Measurements from ENCODE around the gene SUSD4.
A peak's percentile ranks its signal among the peaks of the same experiment; 100 is the strongest.

Gene SUSD4

GRCh38 chr1:223355699-223356098, 8.3 kb downstream of the SUSD4 start:
- DNase-seq = no peak

GRCh38 chr1:223353939-223354338, 10.0 kb downstream of the SUSD4 start:
- no peak for DNase-seq

- DNase-seq = no peak
Measured at GRCh38 chr1:223352944-223353343, 11.0 kb downstream of the SUSD4 start.

DNA sequence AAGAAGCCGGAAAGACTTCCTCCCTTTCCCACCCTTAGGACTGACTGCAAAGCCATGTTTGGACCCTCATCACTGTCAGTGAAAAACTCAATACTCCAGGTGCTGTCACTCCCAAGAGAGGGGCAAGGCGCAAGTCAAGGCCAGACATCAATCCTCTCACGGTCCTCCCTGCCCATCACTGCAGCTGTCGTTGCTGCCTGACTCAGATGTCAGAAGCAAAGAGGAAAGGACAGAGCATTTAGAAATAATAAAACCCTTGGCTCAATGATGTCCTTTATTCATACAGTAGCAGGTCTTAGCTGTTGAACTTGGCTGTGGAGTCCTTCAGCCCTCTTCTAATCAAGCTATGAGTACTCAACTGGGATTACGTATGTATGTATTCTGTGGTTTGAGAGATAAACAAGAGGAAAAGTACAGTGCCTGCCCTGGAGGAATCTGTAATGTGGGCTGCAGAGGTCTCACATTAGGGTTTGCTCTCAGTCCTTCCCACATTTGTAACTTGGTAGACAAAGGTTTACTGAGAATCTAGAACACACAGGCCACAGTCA, 13.5 kb downstream of the SUSD4 start:
- DNase-seq = no peak

- no peak for DNase-seq
Measured at GRCh38 chr1:223349241-223349640, 14.7 kb downstream of the SUSD4 start.

DNA sequence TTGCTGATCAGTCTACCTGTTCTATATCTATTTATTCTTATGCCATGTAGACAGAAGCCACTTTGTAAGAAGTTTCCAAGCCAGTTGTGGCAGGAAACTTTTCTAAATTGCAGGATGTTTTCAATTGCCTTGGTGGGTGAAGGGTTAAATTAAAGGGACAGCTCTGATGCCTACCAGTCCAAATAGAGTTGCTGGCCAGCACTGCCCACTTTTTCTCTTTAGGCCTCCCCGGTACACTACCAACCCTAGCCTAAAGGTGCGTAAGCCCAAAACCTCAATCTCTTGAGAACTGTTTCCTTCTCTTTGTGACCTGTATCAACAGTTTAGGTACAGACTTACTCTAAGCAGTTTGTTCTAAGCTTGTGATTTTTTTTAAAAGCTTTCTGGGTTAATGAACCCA, 15.5 kb downstream of the SUSD4 start:
- DNase-seq = no peak

DNA sequence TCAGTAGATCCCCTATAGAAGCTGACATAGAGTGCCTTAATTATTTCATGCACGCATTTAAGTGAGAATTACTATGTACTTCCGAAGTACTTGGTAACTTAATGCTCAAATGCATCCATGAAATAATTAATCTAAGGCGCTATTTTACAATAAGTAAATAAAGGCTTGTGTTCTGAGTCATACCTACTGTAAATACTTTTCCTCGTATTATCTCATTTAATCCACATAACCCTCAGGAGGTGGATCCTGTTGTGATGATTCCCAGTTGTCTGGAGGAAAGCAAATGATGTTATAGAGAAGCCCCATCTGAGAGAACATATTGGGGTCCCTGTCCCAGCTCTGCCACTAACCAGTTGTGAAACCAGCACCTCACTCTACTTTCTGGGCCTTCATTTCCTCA, 16.4 kb downstream of the SUSD4 start:
- DNase-seq = no peak

DNA sequence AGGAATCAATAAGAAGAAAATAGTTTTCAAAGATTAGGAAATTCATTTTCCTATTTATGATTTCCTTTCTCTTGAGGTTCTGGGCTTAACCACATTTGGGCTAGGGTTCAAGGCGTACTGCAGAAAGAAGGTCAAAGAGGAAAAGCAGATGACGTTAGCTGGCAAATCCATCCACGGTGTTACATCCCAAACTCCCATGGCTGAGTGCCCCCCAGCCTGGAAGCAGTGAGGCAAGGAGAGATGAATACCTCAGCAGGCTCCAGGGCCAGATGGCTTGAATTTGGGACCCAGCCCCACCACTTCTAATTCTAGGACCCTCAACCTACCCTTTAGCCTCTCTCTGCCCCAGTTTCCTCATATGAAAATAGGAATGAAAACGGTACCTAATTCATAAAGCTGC, 17.7 kb downstream of the SUSD4 start:
- DNase-seq = no peak

- DNase-seq = no peak
Measured at GRCh38 chr1:223345720-223346119, 18.3 kb downstream of the SUSD4 start.

DNA sequence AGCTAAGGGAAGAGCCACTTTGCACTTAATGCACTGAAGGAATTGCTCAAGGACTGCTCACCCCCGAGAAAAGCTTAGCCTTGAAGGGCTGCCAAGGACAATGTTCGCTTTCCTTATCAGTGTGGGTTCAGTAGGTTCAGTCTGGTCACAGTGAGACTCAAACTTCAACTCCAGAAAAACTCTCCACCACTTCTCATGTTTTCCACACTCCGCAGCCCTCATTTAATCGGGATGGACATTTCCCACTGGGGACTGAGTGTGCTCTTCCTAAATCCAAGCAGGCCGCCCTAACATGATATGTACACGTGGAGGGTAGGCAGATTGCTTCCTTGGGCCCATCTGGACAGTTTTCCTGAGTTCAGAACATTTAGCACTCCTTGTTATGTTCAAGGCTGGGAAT, 19.5 kb downstream of the SUSD4 start:
- no peak for DNase-seq

- no peak for DNase-seq
Measured at GRCh38 chr1:223343692-223344091, 20.3 kb downstream of the SUSD4 start.

DNA sequence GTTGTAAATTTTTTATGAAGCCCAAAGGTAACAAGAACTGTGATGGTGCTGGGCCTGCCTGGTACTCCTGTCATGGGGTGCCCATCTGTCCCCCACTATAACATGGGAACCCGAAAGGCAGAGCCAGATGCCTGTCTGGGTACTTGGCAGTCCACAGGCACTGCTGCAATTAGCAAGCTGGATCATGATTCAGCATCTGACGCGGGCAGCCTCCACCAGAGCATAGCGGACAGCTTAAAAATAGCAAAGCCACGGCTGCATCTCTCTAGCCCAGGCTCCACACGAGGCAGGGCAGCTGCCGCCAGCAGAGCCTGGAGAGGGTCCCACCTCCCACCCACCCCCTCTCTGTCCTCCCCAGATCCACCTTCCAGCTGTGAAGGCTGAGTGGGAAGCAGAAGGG, 22.9 kb downstream of the SUSD4 start:
- no peak for DNase-seq

DNA sequence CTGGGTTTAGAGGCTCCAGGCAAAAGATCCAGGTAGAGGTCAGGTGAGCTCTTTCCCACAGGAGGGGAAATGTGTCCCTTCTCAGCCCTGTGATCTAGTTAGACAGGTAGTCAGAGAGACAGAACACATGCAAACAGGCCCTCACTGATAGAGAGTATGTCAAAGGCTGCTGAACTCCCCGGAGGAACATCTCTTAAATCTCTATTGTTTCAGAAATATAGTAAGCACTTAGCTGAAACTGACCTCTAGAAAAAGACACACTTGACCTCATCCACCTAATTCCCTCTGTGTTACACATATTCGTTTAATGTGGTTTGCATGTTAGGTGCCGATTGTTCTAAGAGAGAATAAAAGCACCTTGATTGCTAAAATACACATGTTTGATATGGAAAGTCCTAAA, 23.3 kb downstream of the SUSD4 start:
- DNase-seq = no peak

DNA sequence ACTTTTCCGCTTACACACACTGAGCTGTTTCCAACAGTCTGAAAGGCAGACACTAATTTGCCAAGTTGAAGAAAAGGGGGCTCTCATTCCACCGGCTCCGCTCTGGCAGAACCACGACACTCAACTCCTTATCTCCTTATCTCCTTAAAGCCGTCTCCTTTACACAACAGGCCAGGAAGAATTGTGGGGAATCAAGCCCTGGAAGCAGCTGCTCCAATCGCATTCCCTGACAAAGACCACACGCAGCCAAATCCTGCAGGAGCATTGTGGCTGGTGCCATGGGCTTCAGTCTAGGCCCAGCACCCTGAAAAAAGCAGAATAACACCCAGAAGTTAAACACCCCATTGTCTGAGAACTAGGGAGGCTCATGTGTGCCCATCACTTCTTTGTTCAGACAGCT, 24.1 kb downstream of the SUSD4 start:
- no peak for DNase-seq

- no peak for DNase-seq
Measured at GRCh38 chr1:223338811-223339746, 24.9 kb downstream of the SUSD4 start.

DNA sequence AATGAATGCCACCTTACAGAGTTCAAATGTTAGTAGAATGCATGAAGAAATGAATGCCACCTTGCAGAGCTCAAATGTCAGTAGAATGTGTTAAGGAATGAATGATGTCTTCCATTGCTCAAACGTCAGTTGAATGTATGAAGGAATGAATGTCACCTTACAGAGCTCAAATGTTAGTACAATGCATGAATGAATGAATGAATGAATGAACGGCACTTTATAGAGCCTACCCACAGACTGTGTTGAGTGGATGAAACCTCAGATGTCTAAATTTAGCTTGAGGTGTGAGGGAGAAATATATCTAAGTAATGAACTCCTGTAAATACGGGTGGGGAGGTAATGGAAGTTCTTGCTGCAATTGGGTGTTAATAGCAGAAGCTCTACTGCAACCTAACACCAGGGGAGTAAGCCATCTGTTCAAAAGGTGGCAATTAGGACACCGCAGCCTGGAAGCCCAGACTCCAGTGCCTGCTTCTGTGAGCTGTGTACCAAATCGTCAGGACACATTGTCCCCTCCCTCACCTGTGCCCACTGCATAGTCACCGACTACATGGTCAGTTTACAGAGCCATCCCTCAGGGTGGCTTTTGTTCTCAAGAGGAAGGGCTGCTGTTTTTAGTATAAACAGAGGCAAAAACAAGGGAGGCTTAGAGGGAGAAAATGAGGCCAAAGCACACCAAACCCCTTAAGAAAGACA, 26.7 kb downstream of the SUSD4 start:
- DNase-seq = no peak

DNA sequence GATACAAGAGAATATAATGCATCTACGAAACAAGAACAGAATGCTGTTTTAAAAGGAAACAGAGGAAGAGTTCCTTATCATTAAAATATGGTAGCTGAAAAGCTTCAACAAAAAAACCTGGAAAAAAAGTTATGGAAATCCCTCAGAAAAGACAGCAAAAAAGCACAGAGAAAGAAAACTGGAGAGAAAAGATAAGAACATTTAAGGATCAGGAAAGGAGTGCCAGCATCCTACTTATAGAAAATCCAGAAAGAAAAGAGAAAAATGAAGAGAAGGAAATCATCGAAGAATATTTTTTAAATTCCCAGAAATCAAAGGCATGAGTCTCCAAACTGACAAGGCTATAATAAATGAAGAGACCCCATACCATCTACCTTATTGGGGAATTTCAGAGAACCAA, 29.8 kb downstream of the SUSD4 start:
- DNase-seq = no peak

- no peak for DNase-seq
Measured at GRCh38 chr1:223332997-223333396, 31.0 kb downstream of the SUSD4 start.

DNA sequence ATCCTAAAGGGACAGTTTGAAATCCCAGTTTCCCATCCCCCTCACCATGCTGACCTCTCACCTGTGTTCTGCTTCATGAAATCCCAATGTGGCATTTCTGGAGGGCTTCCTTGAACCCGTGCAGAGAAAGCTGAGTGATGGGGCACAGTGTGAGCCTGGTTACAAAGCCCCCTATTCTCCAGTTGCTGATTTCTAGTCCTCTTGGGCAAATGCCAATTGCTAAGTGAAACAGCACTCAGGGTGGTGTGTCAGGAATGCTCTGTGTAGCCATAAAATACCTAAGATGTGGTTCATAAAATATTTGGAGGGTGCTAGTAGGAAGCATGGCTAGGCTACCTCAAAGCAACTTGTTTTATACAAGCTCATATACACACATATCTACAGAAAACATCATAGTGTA, 32.0 kb downstream of the SUSD4 start:
- peak; percentile 22 for DNase-seq

GRCh38 chr1:223331301-223331700, 32.7 kb downstream of the SUSD4 start:
- DNase-seq = no peak

GRCh38 chr1:223330466-223330865, 33.5 kb downstream of the SUSD4 start:
- no peak for DNase-seq

DNA sequence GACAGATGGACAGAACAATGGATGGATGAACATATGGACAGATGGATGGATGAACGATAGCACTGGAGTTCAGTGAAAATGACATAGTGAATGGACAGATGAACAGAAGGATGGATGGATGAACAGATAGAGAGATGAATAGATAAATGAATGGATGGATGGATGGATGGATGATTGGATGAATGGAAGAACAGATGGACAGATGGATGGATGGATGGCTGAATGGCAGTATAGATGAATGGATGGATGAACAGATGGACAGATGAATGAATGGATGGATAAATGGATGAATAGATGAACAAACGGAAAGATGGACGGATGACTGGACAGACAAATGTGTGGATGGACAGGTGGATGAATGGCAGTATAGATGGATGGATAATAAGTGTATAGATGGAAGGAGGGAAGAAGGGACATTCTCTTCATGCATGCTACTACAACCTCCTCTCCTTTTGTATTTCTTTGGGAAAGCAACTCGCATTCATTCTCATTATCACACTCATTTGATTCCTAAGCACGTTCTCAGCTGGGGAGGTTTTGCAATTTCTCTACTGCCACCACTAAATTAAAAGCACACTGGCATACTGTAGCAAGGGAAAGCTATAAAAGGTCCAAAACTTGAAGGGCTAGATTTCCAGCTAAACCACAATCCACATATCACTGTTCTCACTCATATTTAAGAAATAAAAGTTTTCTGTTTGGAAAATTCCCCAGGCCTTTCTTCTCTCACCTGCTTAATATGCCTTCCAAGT, 34.1 kb downstream of the SUSD4 start:
- no peak for DNase-seq

GRCh38 chr1:223329252-223329651, 34.7 kb downstream of the SUSD4 start:
- DNase-seq = no peak

Data from NCI-H226 (cell line).